ENCODE data around the gene LYPD6B.

The LYPD6B gene, protein sequence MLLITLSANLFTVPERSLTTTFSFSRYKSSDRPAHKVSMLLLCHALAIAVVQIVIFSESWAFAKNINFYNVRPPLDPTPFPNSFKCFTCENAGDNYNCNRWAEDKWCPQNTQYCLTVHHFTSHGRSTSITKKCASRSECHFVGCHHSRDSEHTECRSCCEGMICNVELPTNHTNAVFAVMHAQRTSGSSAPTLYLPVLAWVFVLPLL

DNA sequence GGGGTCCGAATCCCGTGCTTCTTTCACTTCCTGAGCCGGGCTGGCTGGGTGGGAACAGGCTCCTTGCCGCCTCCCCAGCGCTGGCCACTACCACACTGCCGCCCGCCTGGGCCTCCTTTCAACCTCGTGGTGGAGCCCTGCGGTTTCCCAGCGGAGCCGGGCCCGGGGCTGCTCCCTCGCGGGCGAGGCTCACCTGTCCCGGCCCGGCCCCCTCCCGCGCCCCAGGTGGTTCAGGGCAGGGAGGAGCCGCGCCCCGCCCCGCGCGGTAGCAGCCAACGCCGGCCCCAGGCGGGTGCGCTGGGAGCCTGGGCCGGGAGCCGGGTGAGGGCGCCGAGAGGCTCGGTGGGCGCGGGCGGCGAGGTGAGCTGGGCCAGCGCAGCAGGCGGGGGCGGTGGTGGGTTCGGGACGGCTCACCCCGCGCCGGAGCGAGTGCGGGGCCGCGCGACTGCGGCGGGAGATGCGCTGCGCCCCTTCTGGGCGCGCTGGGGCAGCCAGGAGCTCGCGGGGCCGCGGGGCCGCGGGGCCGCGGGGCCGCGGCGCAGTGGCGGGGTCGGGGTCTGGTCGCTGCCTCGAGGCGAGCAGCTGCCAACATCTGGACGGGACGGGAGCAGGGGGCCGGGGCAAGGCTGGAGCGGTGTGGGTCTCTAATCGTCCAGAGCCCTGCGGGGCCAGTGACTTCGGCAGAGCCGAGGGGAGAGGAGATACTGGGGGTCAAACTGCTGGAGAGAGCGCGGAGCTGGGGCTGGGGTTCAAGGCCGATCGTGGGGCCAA is at the start of gene LYPD6B:
LYPD6B (plus strand) TSS at position 258 of the 771 bp plus-strand sequence. CDS start 92,250 bp downstream, outside the sequence.
- Histone ChIP-seq H3K9me3 (ENCODE audit: low read length) (no peaks in the 10 kb centered on the region), H3K4me3 (ENCODE audit: low read length) (peak within 1 kb of the TSS; percentile 39), H3K4me1 (ENCODE audit: insufficient read depth, low read length) (peaks cover 3% of the 10 kb centered on the region), H3K36me3 (ENCODE audit: insufficient read depth, low read length) (no peaks in the 10 kb centered on the region), H2AFZ (ENCODE audit: low read depth, low read length) (peak within 1 kb of the TSS; percentile 83), H3K27me3 (ENCODE audit: insufficient read depth, low read length) (peaks cover 40% of the 10 kb centered on the region)

DNA sequence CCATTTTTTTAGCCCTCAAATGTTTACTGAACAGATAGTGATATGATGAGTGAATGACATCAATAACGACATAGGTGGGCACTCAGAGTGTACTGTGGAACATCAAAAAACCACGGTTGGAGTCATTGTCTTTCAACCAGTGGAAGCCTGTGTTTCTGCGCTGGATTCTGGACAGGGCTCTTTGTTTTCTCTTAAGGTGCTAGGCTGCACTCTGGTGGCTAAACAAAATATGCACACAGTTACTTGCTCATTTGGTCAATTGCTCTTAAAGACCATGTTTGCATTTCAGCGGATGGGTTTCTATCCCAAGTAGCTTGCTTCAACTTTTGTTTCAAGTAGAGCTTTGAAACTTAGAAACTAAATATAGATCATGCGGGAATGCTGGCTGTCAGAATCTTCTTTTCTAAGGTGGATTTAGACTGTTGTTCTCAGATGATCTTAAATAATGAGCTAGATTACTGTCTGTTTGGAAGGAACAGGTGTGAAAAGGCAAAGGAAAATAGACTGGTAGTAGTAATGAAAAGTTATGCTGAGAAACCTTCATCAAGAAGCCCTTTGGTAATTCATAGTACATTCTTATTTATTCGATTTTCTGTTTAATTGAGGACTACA is 48.5 kb upstream of the LYPD6B start:
- no peaks in the 10 kb centered on the region for H3K27me3 ChIP-seq (ENCODE audit: insufficient read depth, low read length)
- H3K4me1 ChIP-seq (ENCODE audit: insufficient read depth, low read length): no peaks in the 10 kb centered on the region
- H2AFZ ChIP-seq (ENCODE audit: low read depth, low read length): no peak overlapping the region
- H3K36me3 ChIP-seq (ENCODE audit: insufficient read depth, low read length): peaks cover 65% of the 10 kb centered on the region
- H3K9me3 ChIP-seq (ENCODE audit: low read length): no peaks in the 10 kb centered on the region
- no peak overlapping the region for H3K4me3 ChIP-seq (ENCODE audit: low read length)

DNA sequence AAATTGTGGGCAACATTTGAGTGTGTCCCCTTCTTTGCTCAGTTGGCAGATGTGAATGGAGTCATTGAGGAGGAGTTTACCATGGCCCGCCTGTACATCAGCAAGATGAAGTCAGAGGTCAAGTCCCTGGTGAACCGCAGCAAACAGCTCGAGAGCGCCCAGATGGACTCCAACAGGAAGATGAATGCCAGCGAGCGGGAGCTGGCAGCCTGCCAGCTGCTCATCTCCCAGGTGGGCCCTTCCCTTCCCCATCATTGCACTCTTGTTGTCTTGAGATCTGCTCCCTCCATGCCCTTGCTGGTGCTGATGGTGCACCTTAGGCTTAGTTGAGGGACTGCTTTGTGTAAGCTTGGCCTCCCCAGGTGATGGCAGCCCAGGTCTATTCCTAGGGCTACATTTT is 47.5 kb upstream of the LYPD6B start:
- no peaks in the 10 kb centered on the region for H3K27me3 ChIP-seq (ENCODE audit: insufficient read depth, low read length)
- H3K9me3 ChIP-seq (ENCODE audit: low read length): no peaks in the 10 kb centered on the region
- H2AFZ ChIP-seq (ENCODE audit: low read depth, low read length): no peak overlapping the region
- H3K4me1 ChIP-seq (ENCODE audit: insufficient read depth, low read length): no peaks in the 10 kb centered on the region
- H3K4me3 ChIP-seq (ENCODE audit: low read length): no peak overlapping the region
- H3K36me3 ChIP-seq (ENCODE audit: insufficient read depth, low read length): peaks cover 66% of the 10 kb centered on the region

DNA sequence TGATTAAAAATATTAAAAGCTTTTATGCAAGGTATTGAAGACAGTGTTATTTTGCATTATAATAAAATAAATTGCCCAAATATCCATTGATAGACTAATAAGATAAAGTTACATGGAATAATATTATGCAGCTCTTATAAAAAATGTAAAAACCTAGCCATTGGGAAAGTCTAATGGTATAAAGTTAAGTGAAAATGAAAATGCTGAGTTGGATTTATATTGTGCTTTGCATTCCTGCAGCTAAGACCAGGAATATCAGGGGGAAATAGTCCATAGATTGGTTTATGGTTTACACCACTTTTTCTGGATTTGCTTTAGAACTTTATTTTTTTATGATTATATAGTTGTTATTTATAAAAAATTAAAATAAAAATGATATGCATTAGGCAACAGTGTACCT is 46.1 kb upstream of the LYPD6B start:
- Histone ChIP-seq H3K4me1 (ENCODE audit: insufficient read depth, low read length) (no peaks in the 10 kb centered on the region), H2AFZ (ENCODE audit: low read depth, low read length) (no peak overlapping the region), H3K4me3 (ENCODE audit: low read length) (no peak overlapping the region), H3K9me3 (ENCODE audit: low read length) (no peaks in the 10 kb centered on the region), H3K27me3 (ENCODE audit: insufficient read depth, low read length) (no peaks in the 10 kb centered on the region), H3K36me3 (ENCODE audit: insufficient read depth, low read length) (peaks cover 68% of the 10 kb centered on the region)

DNA sequence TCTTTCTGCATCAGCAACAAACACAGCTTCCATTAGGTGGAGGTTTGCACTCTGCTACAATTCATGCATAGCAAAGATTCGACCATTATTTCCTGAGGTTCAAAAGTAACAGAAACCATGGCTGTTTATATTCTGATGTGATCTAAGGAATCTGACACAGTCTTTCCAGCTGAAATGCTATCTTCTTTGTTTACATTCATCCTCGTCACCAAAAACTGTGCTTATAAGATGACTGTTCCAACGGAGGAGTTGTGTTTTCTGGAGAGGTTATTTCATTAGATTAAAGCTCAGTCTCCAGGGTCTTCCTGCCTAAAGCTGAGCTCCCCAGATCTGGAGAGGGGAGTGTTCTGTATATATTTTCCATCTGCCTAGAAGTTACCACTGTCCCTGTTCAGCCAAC is 45.1 kb upstream of the LYPD6B start:
- no peaks in the 10 kb centered on the region for H3K9me3 ChIP-seq (ENCODE audit: low read length)
- H3K27me3 ChIP-seq (ENCODE audit: insufficient read depth, low read length): no peaks in the 10 kb centered on the region
- H3K36me3 ChIP-seq (ENCODE audit: insufficient read depth, low read length): peaks cover 72% of the 10 kb centered on the region
- no peak overlapping the region for H3K4me3 ChIP-seq (ENCODE audit: low read length)
- no peaks in the 10 kb centered on the region for H3K4me1 ChIP-seq (ENCODE audit: insufficient read depth, low read length)
- no peak overlapping the region for H2AFZ ChIP-seq (ENCODE audit: low read depth, low read length)

DNA sequence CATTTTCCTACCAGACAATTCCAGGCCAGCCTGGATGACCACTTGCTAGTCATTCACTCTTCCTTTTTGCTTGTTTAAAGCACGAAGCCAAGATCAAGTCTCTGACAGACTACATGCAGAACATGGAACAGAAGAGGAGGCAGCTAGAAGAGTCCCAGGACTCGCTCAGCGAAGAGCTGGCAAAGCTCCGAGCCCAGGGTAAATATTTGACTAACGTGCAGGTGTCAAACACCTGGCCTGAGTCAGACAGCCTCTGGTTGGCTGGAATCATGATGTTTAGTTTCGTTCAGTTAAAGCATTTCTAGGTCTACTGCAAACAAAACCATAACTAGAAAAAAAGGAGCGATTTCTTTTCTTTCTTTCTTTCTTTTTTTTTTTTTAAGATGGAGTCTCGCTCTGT is 44.2 kb upstream of the LYPD6B start:
- H3K9me3 ChIP-seq (ENCODE audit: low read length): no peaks in the 10 kb centered on the region
- H3K4me1 ChIP-seq (ENCODE audit: insufficient read depth, low read length): peaks cover 3% of the 10 kb centered on the region
- H3K4me3 ChIP-seq (ENCODE audit: low read length): no peak overlapping the region
- peaks cover 72% of the 10 kb centered on the region for H3K36me3 ChIP-seq (ENCODE audit: insufficient read depth, low read length)
- H3K27me3 ChIP-seq (ENCODE audit: insufficient read depth, low read length): no peaks in the 10 kb centered on the region
- H2AFZ ChIP-seq (ENCODE audit: low read depth, low read length): no peak overlapping the region

DNA sequence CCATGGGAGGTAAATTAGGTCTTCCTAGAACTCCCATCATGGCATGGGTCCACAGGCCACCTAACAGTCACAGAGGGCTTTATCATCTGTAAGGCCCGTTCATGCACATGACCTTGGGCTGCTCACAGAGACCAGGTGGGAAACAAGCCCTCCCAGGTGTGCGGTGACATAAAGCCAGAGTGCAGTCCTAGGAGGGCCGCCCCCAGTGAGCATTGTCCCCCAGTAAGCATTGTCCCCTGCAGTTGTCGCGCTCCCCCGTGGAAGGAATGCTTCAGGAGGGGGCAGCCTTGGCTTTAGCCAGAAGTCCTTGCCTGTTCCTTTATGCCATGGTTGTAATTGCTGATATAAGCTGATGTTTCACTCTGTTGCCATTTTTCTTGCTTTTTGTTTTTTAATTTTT is 41.7 kb upstream of the LYPD6B start:
- peaks cover 8% of the 10 kb centered on the region for H3K4me1 ChIP-seq (ENCODE audit: insufficient read depth, low read length)
- H3K36me3 ChIP-seq (ENCODE audit: insufficient read depth, low read length): peaks cover 80% of the 10 kb centered on the region
- H3K27me3 ChIP-seq (ENCODE audit: insufficient read depth, low read length): no peaks in the 10 kb centered on the region
- no peak overlapping the region for H3K4me3 ChIP-seq (ENCODE audit: low read length)
- no peaks in the 10 kb centered on the region for H3K9me3 ChIP-seq (ENCODE audit: low read length)
- no peak overlapping the region for H2AFZ ChIP-seq (ENCODE audit: low read depth, low read length)

DNA sequence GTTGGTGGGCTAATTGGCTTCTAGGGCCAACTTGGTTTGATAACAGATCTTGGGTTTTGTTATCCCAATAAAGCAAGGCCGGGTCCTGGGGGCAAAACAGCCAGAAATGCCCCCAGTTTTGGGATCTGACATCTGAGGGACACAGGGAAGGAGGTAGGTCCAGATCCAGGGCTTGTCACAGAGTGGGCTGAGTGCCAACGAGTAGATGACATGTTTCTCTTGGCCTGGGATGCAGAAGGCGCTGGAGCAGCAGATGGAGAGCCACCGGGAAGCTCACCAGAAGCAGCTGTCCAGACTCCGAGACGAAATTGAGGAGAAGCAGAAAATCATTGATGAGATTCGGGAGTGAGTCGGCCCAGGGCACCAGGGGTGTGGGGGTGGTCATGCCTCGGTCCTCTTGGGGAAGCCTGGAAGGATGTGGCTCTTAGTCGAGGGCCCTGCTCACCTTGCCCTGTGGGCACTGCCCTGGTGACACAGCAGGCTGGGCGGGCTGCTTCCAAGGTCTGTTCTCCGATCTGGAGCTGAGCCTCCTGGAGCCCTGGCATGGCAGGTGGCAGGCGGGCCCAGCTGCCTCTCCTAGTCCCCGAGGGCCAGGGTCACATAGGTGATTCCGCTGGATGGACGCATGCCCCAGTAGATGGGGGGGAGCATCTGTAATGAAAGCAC is 40.2 kb upstream of the LYPD6B start:
- Histone ChIP-seq H3K9me3 (ENCODE audit: low read length) (peaks cover 9% of the 10 kb centered on the region), H3K27me3 (ENCODE audit: insufficient read depth, low read length) (no peaks in the 10 kb centered on the region), H2AFZ (ENCODE audit: low read depth, low read length) (no peak overlapping the region), H3K4me1 (ENCODE audit: insufficient read depth, low read length) (peaks cover 8% of the 10 kb centered on the region), H3K36me3 (ENCODE audit: insufficient read depth, low read length) (peaks cover 83% of the 10 kb centered on the region), H3K4me3 (ENCODE audit: low read length) (no peak overlapping the region)

DNA sequence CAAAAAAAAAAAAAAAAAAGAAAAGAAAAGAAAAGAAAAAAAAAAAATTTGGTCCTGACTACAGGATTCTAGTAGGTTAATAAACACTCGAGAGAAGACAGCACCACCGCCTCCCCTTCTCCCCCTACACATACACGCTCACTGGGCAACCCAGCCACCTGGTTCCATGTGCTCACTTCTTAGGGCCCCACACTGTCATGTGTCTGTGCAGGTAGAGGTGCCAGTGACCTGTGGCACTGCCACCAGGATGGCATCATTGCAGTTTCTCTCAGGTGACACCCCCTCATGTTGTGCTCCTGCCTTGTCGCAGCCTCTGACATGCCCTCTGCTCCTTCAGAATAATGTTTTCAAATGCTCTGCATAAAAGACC is 39.7 kb upstream of the LYPD6B start:
- Histone ChIP-seq H3K4me1 (ENCODE audit: insufficient read depth, low read length) (peaks cover 8% of the 10 kb centered on the region), H2AFZ (ENCODE audit: low read depth, low read length) (no peak overlapping the region), H3K4me3 (ENCODE audit: low read length) (no peak overlapping the region), H3K27me3 (ENCODE audit: insufficient read depth, low read length) (no peaks in the 10 kb centered on the region), H3K9me3 (ENCODE audit: low read length) (peaks cover 9% of the 10 kb centered on the region), H3K36me3 (ENCODE audit: insufficient read depth, low read length) (peaks cover 78% of the 10 kb centered on the region)

DNA sequence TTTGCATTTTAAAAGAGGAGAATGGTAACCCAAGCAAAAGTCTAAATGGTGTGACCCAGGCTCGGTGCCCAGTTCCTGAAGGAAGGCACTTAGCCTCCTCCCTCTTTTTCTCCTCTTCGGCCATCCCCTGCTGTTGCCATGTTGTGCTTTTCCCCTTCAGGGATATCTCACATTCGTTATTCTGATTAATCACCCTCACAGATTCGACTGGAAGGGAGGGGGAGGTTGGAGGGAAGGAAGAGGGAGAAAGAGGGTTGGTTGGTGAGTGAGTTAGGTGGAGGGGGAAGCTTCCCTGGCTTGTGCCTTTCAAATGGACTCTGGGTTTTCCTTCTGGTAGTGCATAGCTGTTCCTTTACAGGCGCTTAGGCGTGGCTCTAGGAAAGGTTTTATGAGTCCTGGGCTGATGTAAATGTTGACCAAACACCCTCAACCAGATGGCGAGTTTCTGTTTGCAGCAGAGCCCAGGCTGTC is 39.0 kb upstream of the LYPD6B start:
- Histone ChIP-seq H3K36me3 (ENCODE audit: insufficient read depth, low read length) (peaks cover 77% of the 10 kb centered on the region), H2AFZ (ENCODE audit: low read depth, low read length) (no peak overlapping the region), H3K4me3 (ENCODE audit: low read length) (no peak overlapping the region), H3K4me1 (ENCODE audit: insufficient read depth, low read length) (peaks cover 8% of the 10 kb centered on the region), H3K9me3 (ENCODE audit: low read length) (peaks cover 9% of the 10 kb centered on the region), H3K27me3 (ENCODE audit: insufficient read depth, low read length) (no peaks in the 10 kb centered on the region)

DNA sequence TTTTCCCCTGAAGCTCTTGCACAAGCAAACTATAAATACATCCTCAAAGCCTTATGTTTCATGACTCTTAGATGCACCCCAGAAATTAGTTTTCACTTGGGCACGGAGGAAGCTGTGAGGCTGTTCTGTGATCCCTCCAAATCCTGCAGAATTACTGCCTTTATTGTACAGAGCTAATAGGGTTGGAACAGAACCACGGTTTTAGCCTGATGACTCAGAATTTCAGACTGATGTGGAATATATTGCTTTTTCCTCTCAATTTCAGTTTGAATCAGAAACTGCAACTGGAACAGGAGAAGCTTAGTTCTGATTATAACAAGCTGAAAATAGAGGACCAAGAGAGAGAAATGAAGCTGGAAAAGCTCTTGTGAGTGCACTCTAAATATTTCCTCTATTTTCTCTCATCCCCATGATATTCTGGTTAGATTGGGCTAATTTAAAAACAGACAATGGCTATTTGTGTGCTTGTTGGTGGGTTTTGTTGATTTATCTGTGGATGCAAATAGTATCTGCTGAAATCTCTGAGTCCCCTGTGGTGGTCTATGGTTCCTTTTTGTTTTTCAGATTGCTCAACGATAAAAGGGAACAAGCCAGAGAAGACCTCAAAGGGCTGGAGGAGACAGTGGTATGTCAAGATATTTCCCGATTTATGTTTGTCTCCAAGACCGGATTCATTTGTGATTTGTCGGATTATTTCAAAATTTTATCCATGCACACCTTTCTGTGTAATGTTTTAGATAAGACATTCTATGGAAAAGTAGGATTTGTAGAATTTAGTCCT is 38.2 kb upstream of the LYPD6B start:
- Histone ChIP-seq H3K4me1 (ENCODE audit: insufficient read depth, low read length) (peaks cover 8% of the 10 kb centered on the region), H3K36me3 (ENCODE audit: insufficient read depth, low read length) (peaks cover 75% of the 10 kb centered on the region), H2AFZ (ENCODE audit: low read depth, low read length) (no peak overlapping the region), H3K4me3 (ENCODE audit: low read length) (no peak overlapping the region), H3K9me3 (ENCODE audit: low read length) (peaks cover 9% of the 10 kb centered on the region), H3K27me3 (ENCODE audit: insufficient read depth, low read length) (no peaks in the 10 kb centered on the region)

DNA sequence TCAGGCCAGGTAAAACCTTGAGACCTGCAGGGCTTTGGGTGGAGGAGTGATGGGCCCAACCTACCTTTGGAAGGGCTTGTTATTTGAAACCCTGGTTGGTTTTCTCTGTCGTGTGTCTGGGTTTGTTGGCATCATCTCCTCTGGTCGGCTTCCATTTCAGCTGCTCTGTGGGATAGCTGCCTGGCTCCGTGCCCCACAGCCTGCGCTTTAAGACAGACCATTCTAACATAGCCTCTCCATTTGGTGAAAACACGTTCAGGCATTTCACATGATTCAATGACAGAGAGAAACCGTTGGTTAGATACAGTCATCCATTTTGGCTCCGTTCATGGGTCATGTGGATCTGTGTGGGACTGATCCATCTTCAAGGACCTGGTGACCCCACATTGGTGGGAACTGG is 37.0 kb upstream of the LYPD6B start:
- H2AFZ ChIP-seq (ENCODE audit: low read depth, low read length): no peak overlapping the region

More for the DNA sequence above, 37.0 kb upstream of the LYPD6B start:
- Histone ChIP-seq H3K9me3 (ENCODE audit: low read length) (peaks cover 9% of the 10 kb centered on the region), H3K36me3 (ENCODE audit: insufficient read depth, low read length) (peaks cover 78% of the 10 kb centered on the region), H3K4me1 (ENCODE audit: insufficient read depth, low read length) (peaks cover 8% of the 10 kb centered on the region), H3K4me3 (ENCODE audit: low read length) (no peak overlapping the region), H3K27me3 (ENCODE audit: insufficient read depth, low read length) (no peaks in the 10 kb centered on the region)
